PC-9 (cell line): ENCODE data around the gene CCNB1IP1. TPM values are rescaled to one million over a fixed set of nuclear protein-coding genes. Genes with fewer than 3 reads are reported as not detected.

Source experiments
- BruUV-seq: library from RNA; stranded (reverse); fragments of 400-500 nt; replicated peaks from 2 replicates; lab custom pipeline; 2021; lab: Mats Ljungman, UMichigan
- CTCF ChIA-PET: fragments of 300-600 bp; sonication (Branson Sonifier 250); formaldehyde crosslinking; loops from one replicate; lab custom pipeline; 2022; ENCODE audit warnings: antibody characterized with exemption; lab: Charles Lee
- POLR2A ChIA-PET: fragments of 300-600 bp; sonication (Branson Sonifier 250); formaldehyde crosslinking; loops from one replicate; lab custom pipeline; 2022; ENCODE audit warnings: antibody characterized with exemption; ENCODE audit not compliant: unreplicated experiment; lab: Charles Lee
- DNase-seq, 2 experiments: peaks; one replicate each; pipeline versions ENCODE4 v3.0.0 to v3.0.0-alpha.2; 2015 to 2022; ENCODE audit warnings: mixed read lengths in 1 of 2
- H2AFZ ChIP-seq: fragments of 200-600 bp; sonication (generic); 2 replicates; pipeline ENCODE4 v1.8.1; 2017; ENCODE audit warnings: antibody characterized with exemption
- H3F3A ChIP-seq: fragments of 200-600 bp; sonication (generic); 2 replicates; pipeline ENCODE4 v1.8.1; 2017; ENCODE audit warnings: antibody characterized with exemption, mild to moderate bottlenecking, low read depth; ENCODE audit not compliant: insufficient read depth
- H3K27ac ChIP-seq: fragments of 200-600 bp; sonication (generic); 2 replicates; pipeline ENCODE4 v1.6.1; 2016; ENCODE audit warnings: mixed run types
- H3K27me3 ChIP-seq: fragments of 200-600 bp; sonication (generic); 2 replicates; pipeline ENCODE4 v1.6.1; 2016; ENCODE audit warnings: low read depth, mixed run types; ENCODE audit not compliant: insufficient read depth
- H3K36me3 ChIP-seq: fragments of 200-600 bp; sonication (generic); 2 replicates; pipeline ENCODE4 v1.6.1; 2016; ENCODE audit warnings: low read depth, mixed run types
- H3K4me1 ChIP-seq: fragments of 200-600 bp; sonication (generic); replicated peaks from 2 replicates; pipeline ENCODE4 v1.6.1; 2016; ENCODE audit warnings: mixed run types; ENCODE audit not compliant: insufficient read depth
- H3K4me2 ChIP-seq: fragments of 200-600 bp; sonication (generic); 2 replicates; pipeline ENCODE4 v1.6.1; 2017; ENCODE audit warnings: mixed run types
- H3K4me3 ChIP-seq: fragments of 200-600 bp; sonication (generic); 2 replicates; pipeline ENCODE4 v1.6.1; 2016; ENCODE audit warnings: mixed run types
- H3K79me2 ChIP-seq: fragments of 200-600 bp; sonication (generic); 2 replicates; pipeline ENCODE4 v1.6.1; 2017; ENCODE audit warnings: low read depth, mixed run types
- H3K9me2 ChIP-seq: fragments of 200-600 bp; sonication (generic); 2 replicates; pipeline ENCODE4 v1.8.1; 2017; ENCODE audit warnings: mild to moderate bottlenecking; ENCODE audit not compliant: insufficient read depth
- H3K9me3 ChIP-seq: fragments of 200-600 bp; sonication (generic); 2 replicates; pipeline ENCODE4 v1.8.1; 2016; ENCODE audit warnings: low read depth; ENCODE audit not compliant: insufficient read depth
- H4K20me1 ChIP-seq: fragments of 200-600 bp; sonication (generic); 2 replicates; pipeline ENCODE4 v1.8.1; 2017; ENCODE audit not compliant: insufficient read depth
- CTCF ChIP-seq: fragments of 200-600 bp; sonication (generic); conservative IDR thresholded peaks from 2 replicates; pipeline ENCODE4 v1.6.1; 2017; ENCODE audit warnings: mixed run types, antibody characterized with exemption, mild to moderate bottlenecking, moderate library complexity
- EZH2 ChIP-seq: fragments of 200-600 bp; sonication (generic); IDR thresholded peaks from 2 replicates; pipeline ENCODE4 v1.8.0; 2017; ENCODE audit warnings: antibody characterized with exemption, low read depth
- intact Hi-C: fragments of 100-400 bp; cut with micrococcal nuclease; formaldehyde crosslinking; loops from one replicate; pipeline ENCODE4 v1.10.0; 2022; ENCODE audit not compliant: unreplicated experiment
- total RNA-seq: library from RNA; stranded (reverse); gene quantifications from 2 replicates; pipeline ENCODE4 v1.2.3, GENCODE V29; 2021

Gene CCNB1IP1
- total RNA-seq, 1 experiment from 2014 or later, result 30.8 TPM

GRCh38 chr14:20376071-20376588 lies 43.1 kb upstream of the CCNB1IP1 start:
- DNase-seq, result no peak
- TF ChIP-seq EZH2 (no peak), CTCF (no peak)
- H3K27ac ChIP-seq, result no peak overlapping the region
- no peaks in the 10 kb centered on the region for H3K79me2 ChIP-seq
- H3K4me3 ChIP-seq, result no peak overlapping the region
- H3K9me2 ChIP-seq, result no peaks in the 10 kb centered on the region
- no TSS peak for BruUV-seq
- ChIA-PET CTCF (no interaction called here), POLR2A (no interaction called here)
- no peaks in the 10 kb centered on the region for H3K4me1 ChIP-seq
- H2AFZ ChIP-seq, result no peak overlapping the region
- H3F3A ChIP-seq, result no peaks in the 10 kb centered on the region
- H3K27me3 ChIP-seq, result no peaks in the 10 kb centered on the region
- H3K36me3 ChIP-seq, result no peaks in the 10 kb centered on the region
- no peaks in the 10 kb centered on the region for H3K9me3 ChIP-seq
- no peaks in the 10 kb centered on the region for H4K20me1 ChIP-seq
- no peak overlapping the region for H3K4me2 ChIP-seq
- intact Hi-C loops, result no loop called here

GRCh38 chr14:20375471-20375870 lies 42.4 kb upstream of the CCNB1IP1 start:
- no peak overlapping the region for H3K4me2 ChIP-seq
- TF ChIP-seq CTCF, result no peak
- no peak for TF ChIP-seq EZH2
- no peaks in the 10 kb centered on the region for H3K36me3 ChIP-seq
- DNase-seq, result no peak
- H3K4me3 ChIP-seq, result no peak overlapping the region
- no peaks in the 10 kb centered on the region for H3F3A ChIP-seq
- no peaks in the 10 kb centered on the region for H3K27me3 ChIP-seq
- H2AFZ ChIP-seq, result no peak overlapping the region
- intact Hi-C loops, result no loop called here
- no peaks in the 10 kb centered on the region for H3K9me3 ChIP-seq
- ChIA-PET CTCF (no interaction called here), POLR2A (interaction anchor here (0.6 kb wide), 1 partner anchor 19 kb away, joined by 9 read pairs; no protein-coding TSS in a partner anchor)
- no peak overlapping the region for H3K27ac ChIP-seq
- H3K79me2 ChIP-seq, result no peaks in the 10 kb centered on the region
- no peaks in the 10 kb centered on the region for H3K4me1 ChIP-seq
- BruUV-seq, result no TSS peak
- no peaks in the 10 kb centered on the region for H4K20me1 ChIP-seq
- no peaks in the 10 kb centered on the region for H3K9me2 ChIP-seq

GRCh38 chr14:20372796-20373195 lies 39.7 kb upstream of the CCNB1IP1 start:
- BruUV-seq, result no TSS peak
- Histone ChIP-seq H3K27ac (no peak overlapping the region), H3K4me3 (no peak overlapping the region), H4K20me1 (no peaks in the 10 kb centered on the region), H3K27me3 (no peaks in the 10 kb centered on the region), H3K9me2 (no peaks in the 10 kb centered on the region), H2AFZ (no peak overlapping the region), H3K79me2 (no peaks in the 10 kb centered on the region), H3K9me3 (no peaks in the 10 kb centered on the region), H3K36me3 (no peaks in the 10 kb centered on the region), H3F3A (no peaks in the 10 kb centered on the region), H3K4me1 (no peaks in the 10 kb centered on the region), H3K4me2 (no peak overlapping the region)
- DNase-seq, result no peak
- ChIA-PET CTCF (no interaction called here), POLR2A (no interaction called here)
- TF ChIP-seq EZH2 (no peak), CTCF (no peak)
- intact Hi-C loops, result no loop called here
